ENCODE results near the gene OR2S2.

OR2S2 gene

GRCh38 chr9:35929453-35929718 lies 28.6 kb downstream of the OR2S2 start:
- in situ Hi-C loops (cut with HindIII; ENCODE audit: low sequenced_read_pairs) = no loop called here
- DNase-seq (ENCODE audit: low read depth) = no peak
- no peak for TF ChIP-seq CTCF (IDR thresholded peaks at IDR 0.05; ENCODE audit: low read depth, low read length, missing control alignments)
- H3K4me3 ChIP-seq (ENCODE audit: low read depth, low read length) = no peak overlapping the region

- DNase-seq (ENCODE audit: low read depth) = no peak
- no peak overlapping the region for H3K4me3 ChIP-seq (ENCODE audit: low read depth, low read length)
- in situ Hi-C loops (cut with HindIII; ENCODE audit: low sequenced_read_pairs) = no loop called here
- no peak for TF ChIP-seq CTCF (IDR thresholded peaks at IDR 0.05; ENCODE audit: low read depth, low read length, missing control alignments)
Measured at GRCh38 chr9:35928591-35929452, 29.1 kb downstream of the OR2S2 start.

GRCh38 chr9:35923927-35924763 lies 33.8 kb downstream of the OR2S2 start:
- in situ Hi-C loops (cut with HindIII; ENCODE audit: low sequenced_read_pairs) = no loop called here
- TF ChIP-seq CTCF (IDR thresholded peaks at IDR 0.05; ENCODE audit: low read depth, low read length, missing control alignments) = no peak
- H3K4me3 ChIP-seq (ENCODE audit: low read depth, low read length) = no peak overlapping the region
- peak; percentile 92 for DNase-seq (ENCODE audit: low read depth)

GRCh38 chr9:35923598-35923926 lies 34.4 kb downstream of the OR2S2 start:
- no peak overlapping the region for H3K4me3 ChIP-seq (ENCODE audit: low read depth, low read length)
- TF ChIP-seq CTCF (IDR thresholded peaks at IDR 0.05; ENCODE audit: low read depth, low read length, missing control alignments) = no peak
- DNase-seq (ENCODE audit: low read depth) = no peak
- in situ Hi-C loops (cut with HindIII; ENCODE audit: low sequenced_read_pairs) = no loop called here

GRCh38 chr9:35920051-35920620 lies 37.8 kb downstream of the OR2S2 start:
- no peak overlapping the region for H3K4me3 ChIP-seq (ENCODE audit: low read depth, low read length)
- TF ChIP-seq CTCF (IDR thresholded peaks at IDR 0.05; ENCODE audit: low read depth, low read length, missing control alignments) = no peak
- DNase-seq (ENCODE audit: low read depth) = no peak
- in situ Hi-C loops (cut with HindIII; ENCODE audit: low sequenced_read_pairs) = no loop called here

- TF ChIP-seq CTCF (IDR thresholded peaks at IDR 0.05; ENCODE audit: low read depth, low read length, missing control alignments) = no peak
- H3K4me3 ChIP-seq (ENCODE audit: low read depth, low read length) = no peak overlapping the region
- DNase-seq (ENCODE audit: low read depth) = no peak
- in situ Hi-C loops (cut with HindIII; ENCODE audit: low sequenced_read_pairs) = no loop called here
Measured at GRCh38 chr9:35919212-35920008, 38.5 kb downstream of the OR2S2 start.

Data from astrocyte of the cerebellum (primary cell).